ENCODE data around the gene CREG2. TPM values are rescaled to one million over a fixed set of nuclear protein-coding genes. Genes with fewer than 3 reads are reported as not detected.

CREG2 gene
- total and polyA plus RNA-seq, 2 experiments from 2014 or later, result 0.15 to 0.22 TPM

- WGBS, 2 experiments (ENCODE audit: low coverage in 1 of 2, low lambda C conversion rate in 2 of 2, missing lambda C conversion rate in 2 of 2), result 70 to 78% methylated on average over 7 of the region's 7 CpGs
- H3K36me3 ChIP-seq (ENCODE audit: low read depth), result no peaks in the 10 kb centered on the region
- no peak overlapping the region for H3K4me3 ChIP-seq
- H3K27ac ChIP-seq, result no peak overlapping the region
- no peaks in the 10 kb centered on the region for H3K27me3 ChIP-seq (replicated peaks; ENCODE audit: insufficient read depth)
- H3K9me2 ChIP-seq (ENCODE audit: insufficient read depth), result no peaks in the 10 kb centered on the region
- peaks cover 14% of the 10 kb centered on the region for H3F3A ChIP-seq (ENCODE audit: insufficient read depth)
- in situ Hi-C loops (cut with MboI), result no loop called here
- no peak overlapping the region for H3K9ac ChIP-seq
- peaks cover 27% of the 10 kb centered on the region for H3K79me2 ChIP-seq (ENCODE audit: insufficient read depth)
- no peak for TF ChIP-seq EZH2phosphoT487 (IDR thresholded peaks at IDR 0.05; ENCODE audit: insufficient read depth, low read depth)
- no peak for TF ChIP-seq EZH2 (IDR thresholded peaks at IDR 0.05; ENCODE audit: insufficient read depth, poor library complexity, severe bottlenecking)
- no peak overlapping the region for H3K4me2 ChIP-seq (ENCODE audit: unreplicated experiment)
- DNase-seq, result peak; percentile 30
- peaks cover 6% of the 10 kb centered on the region; the same call in 1 of the 2 replicates for H4K20me1 ChIP-seq (ENCODE audit: insufficient read depth)
- H2AFZ ChIP-seq, result no peak overlapping the region
- H3K9me3 ChIP-seq (ENCODE audit: low read depth), result no peaks in the 10 kb centered on the region
- H3K4me1 ChIP-seq (ENCODE audit: insufficient read depth), result peaks cover 10% of the 10 kb centered on the region
Observed at GRCh38 chr2:101310834-101311695, 76.2 kb downstream of the CREG2 start.

DNA sequence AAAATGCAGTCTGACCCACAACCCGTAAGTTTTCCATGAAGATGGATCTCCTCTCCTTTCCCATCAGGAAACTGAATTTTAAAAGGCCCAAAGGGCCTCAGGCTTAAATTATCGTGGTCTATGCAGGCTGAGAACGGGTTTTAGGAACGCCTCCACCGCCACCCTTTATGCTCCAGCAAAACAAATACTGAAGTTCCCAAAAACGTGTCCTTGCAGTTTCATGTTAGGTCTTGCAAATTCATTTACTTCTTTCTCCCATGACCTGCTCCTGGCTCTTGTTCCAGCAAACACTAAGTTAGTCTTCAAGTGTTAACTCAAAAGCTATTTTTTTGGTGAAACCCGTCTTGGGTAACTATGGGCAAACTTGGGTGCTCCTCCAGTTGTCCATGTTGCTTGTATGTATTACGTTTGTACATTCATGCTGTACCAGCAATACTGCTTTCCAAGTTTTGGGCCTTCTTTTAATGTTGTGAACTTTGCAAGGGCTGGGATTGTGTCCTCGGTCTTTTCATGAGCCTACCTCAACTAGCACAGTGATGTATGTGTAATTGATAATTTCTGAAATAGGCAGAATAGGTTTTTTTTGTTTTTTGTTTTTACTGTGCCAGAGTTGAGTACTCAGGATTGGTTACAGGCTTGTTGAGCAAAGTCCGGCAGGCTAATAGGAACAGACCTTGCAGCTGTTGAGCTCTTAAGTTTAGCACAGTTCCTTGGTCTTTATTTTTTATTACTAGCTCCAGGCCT, 77.0 kb downstream of the CREG2 start:
- Histone ChIP-seq H3K9me3 (ENCODE audit: low read depth) (no peaks in the 10 kb centered on the region), H3K79me2 (ENCODE audit: insufficient read depth) (peaks cover 35% of the 10 kb centered on the region), H2AFZ (no peak overlapping the region), H3K4me1 (ENCODE audit: insufficient read depth) (peaks cover 18% of the 10 kb centered on the region), H3K4me3 (no peak overlapping the region), H4K20me1 (ENCODE audit: insufficient read depth) (peaks cover 14% of the 10 kb centered on the region; the same call in 1 of the 2 replicates), H3F3A (ENCODE audit: insufficient read depth) (peaks cover 23% of the 10 kb centered on the region), H3K27me3 (replicated peaks; ENCODE audit: insufficient read depth) (no peaks in the 10 kb centered on the region), H3K9ac (no peak overlapping the region), H3K9me2 (ENCODE audit: insufficient read depth) (no peaks in the 10 kb centered on the region), H3K4me2 (ENCODE audit: unreplicated experiment) (no peak overlapping the region), H3K36me3 (ENCODE audit: low read depth) (no peaks in the 10 kb centered on the region), H3K27ac (no peak overlapping the region)
- DNase-seq, result no peak
- 79 to 81% methylated on average over 10 of the region's 10 CpGs for WGBS, 2 experiments (ENCODE audit: low coverage in 1 of 2, low lambda C conversion rate in 2 of 2, missing lambda C conversion rate in 2 of 2)
- in situ Hi-C loops (cut with MboI), result no loop called here
- no peak for TF ChIP-seq EZH2 (IDR thresholded peaks at IDR 0.05; ENCODE audit: insufficient read depth, poor library complexity, severe bottlenecking)
- no peak for TF ChIP-seq EZH2phosphoT487 (IDR thresholded peaks at IDR 0.05; ENCODE audit: insufficient read depth, low read depth)

DNA sequence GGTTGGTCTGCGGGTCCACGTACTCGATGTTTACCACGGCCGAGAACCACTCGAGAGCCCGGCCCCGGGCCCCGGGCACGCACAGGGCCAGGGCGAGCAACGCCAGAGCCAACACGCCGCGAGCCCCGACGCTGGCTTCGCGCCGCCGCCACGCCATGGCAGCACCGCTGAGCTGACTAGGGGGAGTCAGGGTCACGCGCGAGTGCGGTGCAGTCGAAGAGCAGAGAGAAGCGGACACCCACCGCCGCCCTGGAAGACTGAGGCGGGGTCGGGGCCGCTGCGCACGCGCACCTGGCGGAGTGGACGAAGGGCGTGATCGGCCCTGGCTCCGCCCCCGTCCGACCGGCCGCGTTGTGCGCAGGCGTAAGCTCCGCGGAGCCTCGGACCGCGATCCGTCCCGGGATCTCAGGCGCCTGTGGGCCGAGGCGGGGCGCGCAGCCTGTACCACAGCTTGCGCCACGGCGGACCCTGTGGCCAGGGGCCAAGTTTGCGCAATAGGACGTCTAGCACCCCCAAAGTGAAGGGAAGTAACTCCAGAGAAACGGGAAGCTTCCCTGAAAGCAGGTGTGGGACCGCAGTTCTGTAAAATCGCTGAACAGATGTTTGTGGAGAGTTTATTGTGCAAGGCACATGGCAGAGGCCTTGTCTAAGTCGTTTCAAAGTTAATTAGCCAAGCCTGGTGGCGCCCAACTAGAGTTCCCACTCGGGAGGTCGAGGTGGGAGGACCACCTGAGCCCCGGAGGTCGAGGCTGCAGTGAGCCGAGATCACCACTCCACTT, 78.7 kb downstream of the CREG2 start, which contains the start of gene RNF149:
TSS of gene RNF149 (minus strand) at position 270 of the 779 bp plus-strand sequence. CDS start at position 157, 113 bp downstream.
- 2 to 4% methylated on average over 54 to 60 of the region's 76 CpGs for WGBS, 2 experiments (ENCODE audit: low coverage in 1 of 2, low lambda C conversion rate in 2 of 2, missing lambda C conversion rate in 2 of 2)
- no peaks in the 10 kb centered on the region for H3K27me3 ChIP-seq (replicated peaks; ENCODE audit: insufficient read depth)
- no peaks in the 10 kb centered on the region for H3K36me3 ChIP-seq (ENCODE audit: low read depth)
- DNase-seq, result peak; percentile 96
- in situ Hi-C loops (cut with MboI), result no loop called here
- peaks cover 18% of the 10 kb centered on the region; the same call in 1 of the 2 replicates for H4K20me1 ChIP-seq (ENCODE audit: insufficient read depth)
- TF ChIP-seq EZH2 (IDR thresholded peaks at IDR 0.05; ENCODE audit: insufficient read depth, poor library complexity, severe bottlenecking) (no peak), EZH2phosphoT487 (IDR thresholded peaks at IDR 0.05; ENCODE audit: insufficient read depth, low read depth) (no peak)
- H3K27ac ChIP-seq, result peak within 1 kb of the TSS; percentile 95
- H3K4me3 ChIP-seq, result peak within 1 kb of the TSS; percentile 85
- no peaks in the 10 kb centered on the region for H3K9me3 ChIP-seq (ENCODE audit: low read depth)
- H3K79me2 ChIP-seq (ENCODE audit: insufficient read depth), result peaks cover 51% of the 10 kb centered on the region
- peak within 1 kb of the TSS; percentile 97 for H2AFZ ChIP-seq
- H3K9ac ChIP-seq, result peak within 1 kb of the TSS; percentile 94
- H3F3A ChIP-seq (ENCODE audit: insufficient read depth), result peaks cover 33% of the 10 kb centered on the region
- no peaks in the 10 kb centered on the region for H3K9me2 ChIP-seq (ENCODE audit: insufficient read depth)
- peak within 1 kb of the TSS; percentile 92 for H3K4me2 ChIP-seq (ENCODE audit: unreplicated experiment)
- H3K4me1 ChIP-seq (ENCODE audit: insufficient read depth), result peaks cover 24% of the 10 kb centered on the region

All from GM23248 (cell line).